Stimulated activated CD4-positive, alpha-beta T cell treated with anti-CD3 and anti-CD28 coated beads, Interleukin-1b, Interleukin-23, amount 100 ng/mL, for 1 hour (primary cell): ENCODE data around the gene LHPP.
A peak's percentile ranks its signal among the peaks of the same experiment; 100 is the strongest.

Experiments used
- DNase-seq, 2 donors: peaks; one replicate each; pipeline ENCODE4 v3.0.0-alpha.2; 2020; ENCODE audit warnings: low read depth in 2 of 2

Gene LHPP

DNA sequence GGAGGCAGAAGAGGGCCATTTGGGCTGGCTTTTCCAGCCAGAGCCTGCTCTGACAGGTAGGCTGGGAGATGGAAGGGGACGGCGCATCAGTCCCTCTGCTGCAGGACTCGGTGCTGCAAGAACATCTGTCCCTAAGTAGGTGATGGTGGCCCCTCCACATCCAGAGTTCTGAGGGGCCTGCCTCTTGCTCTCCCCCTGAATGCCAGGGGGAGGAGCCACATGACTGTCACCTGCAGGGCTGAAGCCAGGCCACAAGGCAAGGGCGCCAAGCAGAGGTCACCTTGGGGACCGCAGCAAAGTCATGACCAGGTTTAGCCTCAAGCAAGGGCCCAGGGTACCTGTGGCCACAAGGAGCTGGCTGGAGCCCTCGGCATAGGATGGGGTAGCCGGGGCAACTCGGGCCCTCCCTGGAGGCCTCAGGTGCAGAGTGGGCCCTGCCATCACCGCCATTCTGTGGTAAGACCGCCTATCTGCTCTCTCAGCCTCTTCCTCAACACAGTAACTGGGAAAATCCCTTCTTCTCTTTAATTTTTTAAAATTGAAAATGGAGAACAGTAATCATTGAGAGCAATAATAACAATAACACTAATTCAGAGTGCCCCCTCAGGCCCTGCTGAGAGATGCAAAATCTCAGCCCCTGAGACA is 183.3 kb downstream of the LHPP start:
- no peak for DNase-seq

DNA sequence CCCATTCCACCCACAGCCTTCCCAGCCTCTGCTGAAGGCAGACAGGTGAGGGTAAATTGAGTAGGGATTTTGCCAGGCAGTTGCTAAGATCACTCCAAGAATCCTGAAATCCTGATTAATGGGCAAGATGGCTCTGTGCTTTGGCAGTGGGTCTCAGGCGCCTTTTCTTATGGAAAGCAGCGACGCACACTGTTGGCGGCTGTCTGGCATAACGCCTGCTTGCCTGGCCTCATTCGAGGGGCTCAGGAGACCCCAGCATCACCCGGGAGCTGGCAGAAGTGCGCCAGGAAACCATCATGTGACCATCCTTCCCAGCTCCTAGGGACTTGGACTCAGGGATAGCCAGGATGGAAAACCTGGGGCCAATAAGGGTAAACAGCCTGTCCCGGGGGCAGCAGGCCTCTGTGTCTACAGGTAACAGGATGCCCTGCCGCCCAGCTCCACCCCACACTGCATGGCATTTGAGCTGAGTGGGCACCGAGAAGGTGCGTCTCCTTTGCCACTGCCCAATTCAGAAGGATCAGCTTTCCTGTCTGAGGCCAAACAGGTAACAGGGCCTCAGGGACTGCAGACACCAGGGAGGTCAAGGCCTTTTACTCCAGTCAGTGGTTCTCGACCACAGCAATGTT is 184.0 kb downstream of the LHPP start:
- no peak for DNase-seq

DNA sequence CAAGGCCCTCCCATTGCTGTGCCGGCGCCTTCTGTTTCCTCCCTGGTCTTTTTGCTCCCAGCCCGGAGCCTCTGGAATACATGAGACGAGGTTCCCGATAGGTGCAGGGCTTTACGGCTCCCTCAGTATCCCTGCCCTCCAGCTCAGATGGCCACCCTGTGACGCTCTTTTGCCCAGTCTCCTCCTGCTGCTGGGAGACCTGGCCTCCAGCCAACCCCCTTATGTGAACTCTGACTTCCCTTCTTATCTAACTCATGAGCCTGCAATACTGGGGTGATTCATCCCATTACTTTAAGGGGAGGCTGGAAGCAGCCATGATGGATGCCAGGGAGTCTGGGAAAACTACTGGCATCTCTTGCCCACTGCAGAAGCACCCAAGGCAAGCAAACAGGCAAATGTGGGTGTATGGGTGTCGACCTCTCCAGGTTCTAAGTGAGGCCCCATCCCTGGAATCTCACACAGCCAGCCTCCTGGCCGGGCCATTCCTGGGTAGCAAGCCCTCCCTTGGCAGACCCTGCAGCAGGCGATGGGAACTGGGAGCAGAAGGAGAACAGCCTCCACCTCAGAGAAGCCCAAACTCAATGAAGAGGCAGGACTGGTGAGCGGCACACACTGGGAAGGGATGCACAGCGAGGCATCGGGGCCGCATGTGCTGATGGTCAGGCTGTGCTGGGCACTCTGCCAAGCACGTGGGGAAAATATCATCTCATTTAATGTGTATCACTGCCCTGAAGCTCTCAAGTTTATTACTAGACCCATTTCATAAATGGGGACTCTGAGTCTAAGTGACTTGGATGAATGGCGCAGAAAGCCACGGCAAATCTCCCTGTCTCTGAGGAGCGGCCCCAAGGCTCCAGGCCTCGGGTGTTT is 185.1 kb downstream of the LHPP start:
- no peak for DNase-seq

DNA sequence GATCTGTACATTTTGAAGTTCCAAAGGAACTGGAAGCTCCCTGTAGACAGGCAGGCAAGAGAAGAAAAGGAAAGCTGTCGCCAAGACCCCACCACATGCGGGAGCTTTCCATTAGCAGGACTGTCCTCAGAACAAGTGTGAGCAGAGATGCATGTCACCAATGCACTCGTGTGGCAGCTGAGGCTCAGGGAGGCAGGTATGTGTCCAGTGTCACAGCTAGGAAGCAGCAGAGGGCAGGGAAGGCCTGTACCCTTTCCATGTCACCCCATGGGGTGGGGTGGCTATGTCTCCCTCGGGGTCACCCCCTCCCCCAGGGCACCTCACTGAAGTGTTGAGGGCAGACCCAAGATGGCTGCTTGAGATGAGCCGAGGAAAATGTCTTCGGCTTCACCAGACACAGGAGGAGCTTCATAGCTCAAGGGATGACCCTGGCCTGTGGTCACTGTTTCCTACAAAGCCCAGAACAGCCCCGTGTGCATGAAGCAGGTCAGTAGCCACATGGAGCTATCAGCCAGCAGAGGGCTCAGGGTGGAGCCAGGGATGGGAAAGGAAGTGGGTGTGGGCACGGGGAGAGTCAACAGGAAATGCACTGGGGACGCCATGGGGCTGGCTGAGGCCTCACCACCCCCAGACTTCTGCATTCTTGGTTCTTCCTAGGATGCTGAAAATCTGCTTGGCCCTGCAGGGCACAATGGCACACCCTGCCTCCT is 186.0 kb downstream of the LHPP start:
- DNase-seq = peak in 1 of 2 donors; percentile 57

DNA sequence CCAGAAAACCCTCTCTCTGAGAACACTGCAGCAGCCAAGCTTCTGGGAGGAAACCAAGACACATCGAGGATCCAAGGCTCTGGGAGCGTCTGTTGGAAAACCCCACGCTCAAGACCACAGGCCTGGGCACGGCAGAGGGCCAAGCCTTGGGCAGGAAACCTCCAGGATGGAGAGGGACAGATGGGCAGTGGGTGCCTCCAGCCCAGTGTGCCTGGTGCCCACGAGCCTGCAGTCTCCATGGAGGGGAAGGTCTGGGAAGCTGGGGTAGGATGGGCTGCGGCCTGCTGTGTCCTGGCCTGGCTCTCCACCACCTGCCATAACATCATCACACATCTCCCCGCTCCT is 186.5 kb downstream of the LHPP start:
- DNase-seq = no peak

DNA sequence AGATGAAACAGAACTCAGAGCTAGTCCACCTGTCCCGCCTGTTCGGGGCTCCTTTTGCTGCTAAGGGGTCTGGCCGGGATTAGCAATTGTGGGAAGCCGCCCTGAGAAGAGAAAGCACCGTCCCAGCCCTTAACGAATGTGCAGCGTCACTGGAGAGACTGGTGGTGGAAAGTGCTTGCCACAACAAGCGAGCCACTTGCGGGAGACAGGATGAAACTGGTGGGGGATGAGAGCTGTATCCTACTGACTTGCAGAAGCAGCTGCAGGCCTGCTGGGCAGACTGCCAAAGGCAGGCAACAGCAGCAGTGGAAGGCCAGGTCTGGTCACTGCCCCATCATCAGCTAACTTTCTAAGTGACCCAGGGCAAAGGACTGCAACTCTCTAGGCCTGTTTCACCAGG is 187.1 kb downstream of the LHPP start:
- DNase-seq = no peak

DNA sequence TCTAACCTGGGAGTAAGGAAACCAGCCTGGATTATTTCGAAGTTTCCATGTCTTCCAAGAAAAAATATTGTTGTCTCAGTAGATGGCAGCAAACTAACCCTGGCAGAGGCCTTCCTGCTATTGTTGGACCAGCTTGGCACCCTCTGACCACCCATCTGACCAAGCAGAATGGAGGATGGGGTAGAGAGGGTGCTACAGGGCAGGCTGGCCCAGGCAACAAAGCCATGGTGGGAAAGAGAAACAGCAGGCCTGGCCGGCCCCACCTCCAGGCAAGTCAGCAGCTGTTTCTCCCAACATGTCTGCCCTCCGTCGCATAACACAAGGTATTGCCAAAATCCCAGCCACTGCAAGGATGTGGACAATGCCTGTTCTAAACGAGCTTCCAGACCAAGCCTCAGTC is 187.6 kb downstream of the LHPP start:
- DNase-seq = no peak

DNA sequence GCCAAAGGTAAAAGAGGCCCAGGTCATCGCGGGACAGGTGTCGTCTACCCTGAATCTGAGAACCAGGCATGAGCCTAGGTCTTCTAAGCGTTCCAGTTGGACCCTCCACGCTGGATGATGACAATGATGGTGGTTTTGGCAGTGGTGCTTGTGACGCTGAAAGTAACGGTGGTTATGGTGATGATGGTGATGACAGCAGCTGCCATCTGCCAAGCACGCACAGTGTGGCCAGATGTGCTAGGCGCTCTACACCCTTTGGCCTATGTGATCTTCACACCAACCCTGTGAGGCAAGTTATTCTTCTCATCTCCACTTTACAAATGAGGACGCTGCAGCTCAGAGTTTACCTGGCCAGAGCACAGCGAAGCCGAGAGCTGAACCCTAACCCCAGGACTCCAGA is 188.6 kb downstream of the LHPP start:
- DNase-seq = no peak

DNA sequence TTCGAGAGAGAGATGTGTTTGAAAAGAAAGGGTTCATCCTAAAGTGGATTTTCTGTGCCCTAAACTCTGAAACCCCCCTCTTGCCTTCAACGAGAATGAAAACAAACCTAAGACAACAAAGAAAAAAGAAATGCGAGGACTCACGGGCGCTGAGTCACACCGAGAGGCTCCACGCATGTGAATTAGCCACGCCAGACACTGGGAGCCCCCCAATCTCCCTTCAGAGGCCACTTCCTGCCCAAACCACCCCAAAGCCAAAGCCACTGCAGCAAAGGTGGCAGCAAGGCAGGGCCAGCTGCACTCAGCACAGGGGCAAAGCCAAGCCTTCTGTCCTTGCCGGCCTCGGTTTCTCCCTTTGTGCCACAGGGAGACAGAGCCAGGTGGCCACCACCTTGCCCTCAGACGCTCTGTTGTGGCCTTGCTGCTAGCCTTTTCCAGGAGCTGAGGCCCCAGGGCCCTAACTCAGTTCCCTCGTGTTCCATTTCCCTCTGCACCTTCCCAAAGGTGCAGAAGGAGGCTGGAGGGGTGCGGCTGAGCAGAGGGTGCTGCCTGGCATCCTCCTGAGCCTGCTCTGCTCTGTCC is 189.3 kb downstream of the LHPP start:
- DNase-seq = no peak

DNA sequence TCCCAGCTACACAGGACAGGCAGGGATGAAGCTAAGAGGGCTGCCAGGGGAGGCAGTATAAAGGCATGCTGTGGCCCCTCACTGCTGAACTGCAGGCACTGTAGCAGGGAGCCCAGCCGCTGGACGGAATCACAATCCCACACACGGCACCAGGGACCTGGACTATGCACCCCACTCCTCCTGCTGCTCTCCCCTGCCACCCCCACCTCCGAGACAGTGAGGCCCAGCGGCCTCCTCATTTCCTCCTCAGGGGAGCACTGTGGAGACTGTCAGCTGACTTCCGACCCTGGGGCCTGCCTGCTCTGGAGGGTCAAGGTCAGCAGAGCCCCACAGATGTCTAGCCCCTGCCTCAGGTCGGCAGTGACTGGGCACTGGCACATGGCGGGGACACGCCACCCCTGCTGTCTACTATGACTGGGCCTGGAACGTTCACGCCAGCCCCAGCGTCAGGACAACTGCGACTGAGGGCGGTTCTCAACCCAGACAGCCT is 189.8 kb downstream of the LHPP start:
- DNase-seq = no peak

DNA sequence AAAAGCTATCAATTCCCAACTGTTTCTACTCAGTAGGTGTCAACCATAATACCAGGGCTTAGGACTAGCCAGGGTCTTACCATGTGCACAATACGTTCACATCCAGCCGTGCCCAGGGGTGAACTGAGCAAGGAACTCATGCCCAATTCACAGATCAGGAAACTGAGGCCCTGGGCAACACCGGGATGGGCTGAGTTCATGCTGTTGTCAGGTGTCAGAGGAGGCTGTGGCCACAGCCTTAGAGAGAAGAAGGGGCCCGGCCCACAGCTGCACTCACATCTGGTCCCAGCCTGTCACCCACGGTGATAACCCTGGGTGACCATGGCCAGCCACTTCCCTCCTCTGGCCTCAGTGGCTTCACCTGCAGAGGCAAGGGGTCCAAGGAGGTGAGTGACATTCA is 190.6 kb downstream of the LHPP start:
- no peak for DNase-seq

DNA sequence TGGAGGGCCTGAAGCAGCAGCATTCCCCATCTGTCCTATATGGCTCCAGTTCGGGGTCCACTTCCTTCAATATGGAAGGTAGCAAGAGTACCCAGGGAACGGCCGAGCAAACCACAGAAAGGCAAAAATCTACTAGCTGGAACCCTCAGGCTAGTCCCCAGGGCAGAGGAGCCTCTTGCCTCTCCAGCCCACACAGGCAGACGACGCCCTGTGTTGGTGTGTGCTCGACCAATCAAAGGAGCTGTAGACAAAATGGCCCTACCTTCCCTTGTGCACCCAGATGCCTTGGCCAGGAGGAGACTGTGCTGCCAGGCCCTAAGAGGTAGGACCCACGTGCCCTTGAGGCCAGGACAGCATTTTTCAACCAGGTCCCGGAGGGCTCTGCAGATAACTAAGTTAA is 191.1 kb downstream of the LHPP start:
- no peak for DNase-seq

DNA sequence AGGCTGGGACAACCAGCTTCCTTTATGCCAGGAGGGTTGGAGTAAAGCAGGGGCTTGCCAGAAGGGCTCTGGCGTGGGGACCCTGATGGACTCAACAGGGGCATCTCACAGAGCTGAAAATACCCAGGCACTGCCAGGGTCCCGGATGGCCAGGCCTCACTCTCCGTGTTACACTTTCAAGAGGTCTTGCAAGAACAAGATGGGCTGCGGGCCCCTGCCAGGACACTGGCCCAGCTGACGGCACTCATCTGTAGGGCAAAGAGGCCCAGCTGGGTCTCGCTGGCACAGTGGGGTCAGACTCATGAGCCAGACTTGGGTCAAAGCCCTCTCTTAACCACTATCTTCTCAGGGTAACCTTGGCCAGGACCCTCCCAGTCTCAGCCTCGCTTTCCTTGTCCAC is 191.7 kb downstream of the LHPP start:
- DNase-seq = no peak

DNA sequence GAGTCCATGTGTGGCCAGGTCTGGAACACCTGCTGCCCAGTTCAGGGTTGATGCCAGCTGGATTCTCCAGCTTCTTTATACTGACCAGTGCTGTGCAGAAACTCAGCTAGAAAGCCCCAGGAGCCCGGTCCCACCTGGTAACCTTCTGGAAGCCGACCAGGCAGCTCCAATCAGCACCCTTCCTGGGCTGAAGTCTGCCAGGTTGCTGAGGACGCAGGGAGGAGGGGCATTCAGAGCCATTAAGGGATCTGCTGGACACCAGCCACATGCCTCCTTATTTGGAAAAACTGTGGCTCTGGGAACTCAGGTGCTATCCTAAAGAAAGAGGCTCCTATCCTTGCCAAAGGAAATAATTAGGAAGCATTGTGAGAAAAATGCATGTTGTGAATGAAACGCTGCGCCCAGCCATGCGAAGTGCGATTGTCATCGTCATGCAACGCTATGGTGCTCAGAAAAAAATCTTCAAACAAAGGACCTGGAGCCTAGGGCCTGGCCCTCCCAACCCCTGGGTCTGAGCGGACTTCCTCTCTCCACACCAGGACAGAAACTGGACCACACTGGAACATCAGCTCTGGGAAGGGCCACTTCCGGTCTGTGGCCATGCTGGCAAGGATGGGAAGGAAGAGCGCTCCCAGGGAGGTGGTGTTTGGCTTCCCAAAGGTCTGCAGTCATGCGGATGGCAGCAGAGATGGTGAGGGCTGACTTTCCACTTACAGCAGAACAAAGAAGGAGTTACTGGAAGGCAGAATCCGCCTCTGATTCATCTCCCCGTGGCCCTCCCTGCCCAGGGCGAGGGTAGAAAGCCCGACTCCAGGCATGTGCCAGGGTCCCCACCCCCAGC is 192.4 kb downstream of the LHPP start:
- DNase-seq = no peak

DNA sequence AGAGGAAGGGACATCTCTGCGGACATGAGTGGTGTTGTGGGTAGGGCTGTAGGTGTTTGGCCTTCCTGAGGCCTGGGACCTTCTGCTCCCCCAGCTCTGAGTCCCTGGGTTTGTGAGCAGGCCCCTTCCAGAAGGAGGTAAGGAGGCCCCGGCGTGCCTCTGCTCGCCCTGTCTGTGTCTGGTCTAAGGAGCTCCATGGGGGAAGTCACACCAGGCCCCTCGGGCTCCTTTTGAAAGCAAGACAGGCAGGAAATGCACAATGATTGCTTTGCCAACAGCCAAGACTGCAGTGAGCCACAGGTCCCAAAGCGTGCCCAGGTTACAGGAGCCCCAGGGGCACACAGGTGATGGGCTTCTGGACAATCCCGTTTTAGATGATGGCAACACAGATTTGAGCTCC is 193.1 kb downstream of the LHPP start:
- no peak for DNase-seq

DNA sequence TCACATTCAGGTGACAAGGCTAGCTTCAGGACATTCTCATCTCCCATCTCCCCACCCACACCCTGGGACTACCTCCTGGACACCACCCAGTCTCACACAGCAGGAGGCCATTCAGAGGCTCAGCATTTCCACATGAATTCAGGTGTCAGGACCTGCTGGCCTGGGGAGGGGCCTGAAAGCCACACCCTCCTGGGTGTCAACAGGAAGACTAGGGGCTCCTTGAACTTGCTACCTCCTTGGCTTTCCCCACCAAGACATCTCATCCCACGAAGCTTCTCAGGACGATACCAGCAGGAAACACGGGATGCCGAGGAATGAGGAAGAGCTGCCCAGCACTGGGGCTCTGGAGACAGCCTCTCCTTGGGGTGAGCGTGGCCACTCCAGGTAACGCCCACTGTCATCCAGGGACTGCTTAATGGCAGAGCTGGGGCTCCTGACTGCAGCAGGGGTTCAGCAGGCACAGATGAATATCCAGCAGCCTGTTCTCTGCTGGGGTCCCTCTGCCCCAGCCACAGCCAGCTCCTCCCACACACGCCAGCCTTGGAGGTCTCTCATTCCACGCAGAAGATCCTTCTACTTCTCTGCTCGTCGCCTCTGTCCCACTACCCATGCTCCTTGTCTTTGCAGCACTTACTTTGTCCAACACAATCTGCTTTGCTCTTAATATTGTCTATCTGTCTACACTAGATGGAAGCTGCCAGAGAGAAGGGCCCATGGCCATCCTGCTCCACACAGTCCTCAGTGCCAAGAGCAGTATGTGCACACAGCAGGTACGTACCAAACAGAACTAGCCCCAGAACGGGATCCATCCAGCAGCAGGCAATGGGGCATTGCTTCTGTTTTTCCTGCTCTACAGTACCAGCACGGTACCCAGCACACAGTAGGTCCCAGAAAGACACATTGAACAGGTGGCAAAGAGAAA is 193.8 kb downstream of the LHPP start:
- DNase-seq = no peak

DNA sequence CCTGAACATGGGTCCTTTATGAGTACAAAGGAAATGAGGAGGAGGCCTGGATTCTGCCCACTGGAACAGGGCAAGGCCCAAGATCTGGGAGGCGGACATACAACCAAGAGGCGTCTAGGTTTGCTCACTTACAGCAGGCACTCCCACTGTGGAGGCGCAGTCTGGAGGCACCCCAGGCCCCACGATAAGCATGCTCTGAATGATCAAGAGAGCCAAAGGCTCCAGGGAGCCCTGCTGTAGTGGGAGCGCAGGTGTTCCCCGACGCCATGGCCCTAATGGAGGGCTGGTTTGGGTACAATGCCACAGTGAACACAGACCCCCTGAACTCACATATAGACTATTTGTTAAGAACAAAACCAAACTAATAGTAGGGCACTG is 194.5 kb downstream of the LHPP start:
- DNase-seq = no peak

DNA sequence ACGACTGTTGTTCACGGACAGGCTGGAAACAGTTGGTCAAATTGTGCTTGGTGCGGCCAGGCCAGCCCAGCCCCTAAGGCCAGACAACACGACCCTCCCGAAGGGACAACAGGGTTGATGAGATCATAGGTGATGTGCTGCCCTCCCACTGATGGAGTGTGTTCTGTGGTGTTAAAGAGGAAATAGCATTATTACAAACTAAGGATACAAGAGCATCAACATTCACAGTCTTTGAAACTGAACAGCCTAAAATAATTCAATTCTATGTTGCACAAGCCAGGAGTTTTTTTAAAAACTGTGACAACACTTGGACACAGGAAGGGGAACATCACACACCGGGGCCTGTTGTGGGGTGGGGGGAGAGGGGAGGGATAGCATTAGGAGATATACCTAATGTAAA is 194.9 kb downstream of the LHPP start:
- DNase-seq = no peak

DNA sequence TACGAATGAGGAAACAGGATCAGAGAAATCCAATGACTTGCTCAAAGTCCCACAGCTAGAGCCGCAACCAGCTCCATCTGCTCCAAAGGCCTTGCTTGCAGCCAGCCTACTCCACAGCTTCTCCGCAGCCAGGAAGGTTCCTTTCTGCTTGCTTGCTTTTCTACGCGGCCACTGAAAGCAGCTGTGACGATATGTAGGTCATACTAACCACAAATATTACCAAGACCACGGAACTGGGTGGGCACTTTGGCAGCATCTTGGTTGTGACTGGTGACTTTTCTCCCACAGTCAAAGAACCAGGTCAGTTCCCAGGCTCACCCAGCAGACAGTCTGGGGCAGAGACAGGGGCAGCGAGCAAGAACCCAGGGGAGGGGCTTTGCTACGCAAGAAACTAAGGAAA is 196.2 kb downstream of the LHPP start:
- no peak for DNase-seq
